NCI-H774 (cell line): Measurements from ENCODE around the gene AMPD3.

ENCODE experiments used
- DNase-seq: peaks from one replicate; lab custom pipeline; 2025; lab: John Stamatoyannopoulos, UW

Gene AMPD3

GRCh38 chr11:10540546-10540914 is 85.5 kb downstream of the AMPD3 start:
- no peak for DNase-seq

- DNase-seq: peak; percentile 91
These were observed 86.0 kb downstream of the AMPD3 start, which contains the start of gene RNF141 for GRCh38 chr11:10540915-10541560. Gene RNF141, minus strand, starts transcription at chr11:10541187. Its CDS starts 7,029 bp downstream, at chr11:10534158.

DNA sequence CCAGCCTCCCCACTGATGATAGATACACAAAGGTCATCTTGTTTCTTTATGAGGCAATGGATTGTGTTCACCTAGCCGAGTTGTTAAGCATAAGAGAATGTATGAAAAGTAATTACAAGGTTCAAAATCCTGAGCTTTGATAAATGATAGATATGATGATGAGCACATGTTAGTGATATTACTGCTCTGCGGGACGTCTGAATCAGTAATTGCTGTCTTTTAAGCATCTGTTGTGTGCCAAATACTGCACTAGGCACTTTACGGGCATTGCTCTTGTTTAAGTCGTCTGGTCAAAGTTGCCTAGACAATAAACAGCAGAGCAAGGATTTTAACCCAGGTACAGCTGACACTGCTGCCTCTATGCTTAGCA is 86.5 kb downstream of the AMPD3 start:
- no peak for DNase-seq

DNA sequence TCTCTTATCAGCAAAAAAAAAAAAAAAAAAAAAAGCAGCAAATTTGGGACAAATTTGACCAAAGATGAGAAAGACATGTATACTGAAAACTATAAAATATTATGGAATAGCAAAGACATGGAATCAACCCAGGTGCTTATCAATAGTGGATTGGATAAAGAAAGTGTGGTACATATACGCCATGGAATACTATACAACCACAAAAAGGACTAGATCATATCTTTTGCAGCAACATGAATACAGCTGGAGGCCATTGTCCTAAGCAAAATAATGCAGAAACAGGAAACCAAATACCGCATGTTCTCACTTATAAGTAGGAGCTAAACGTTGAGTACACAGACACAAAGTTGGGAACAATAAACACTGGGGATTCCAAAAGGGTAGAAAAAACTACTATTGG is 87.7 kb downstream of the AMPD3 start:
- no peak for DNase-seq

- DNase-seq: no peak
These were observed 88.7 kb downstream of the AMPD3 start for GRCh38 chr11:10543782-10544181.

DNA sequence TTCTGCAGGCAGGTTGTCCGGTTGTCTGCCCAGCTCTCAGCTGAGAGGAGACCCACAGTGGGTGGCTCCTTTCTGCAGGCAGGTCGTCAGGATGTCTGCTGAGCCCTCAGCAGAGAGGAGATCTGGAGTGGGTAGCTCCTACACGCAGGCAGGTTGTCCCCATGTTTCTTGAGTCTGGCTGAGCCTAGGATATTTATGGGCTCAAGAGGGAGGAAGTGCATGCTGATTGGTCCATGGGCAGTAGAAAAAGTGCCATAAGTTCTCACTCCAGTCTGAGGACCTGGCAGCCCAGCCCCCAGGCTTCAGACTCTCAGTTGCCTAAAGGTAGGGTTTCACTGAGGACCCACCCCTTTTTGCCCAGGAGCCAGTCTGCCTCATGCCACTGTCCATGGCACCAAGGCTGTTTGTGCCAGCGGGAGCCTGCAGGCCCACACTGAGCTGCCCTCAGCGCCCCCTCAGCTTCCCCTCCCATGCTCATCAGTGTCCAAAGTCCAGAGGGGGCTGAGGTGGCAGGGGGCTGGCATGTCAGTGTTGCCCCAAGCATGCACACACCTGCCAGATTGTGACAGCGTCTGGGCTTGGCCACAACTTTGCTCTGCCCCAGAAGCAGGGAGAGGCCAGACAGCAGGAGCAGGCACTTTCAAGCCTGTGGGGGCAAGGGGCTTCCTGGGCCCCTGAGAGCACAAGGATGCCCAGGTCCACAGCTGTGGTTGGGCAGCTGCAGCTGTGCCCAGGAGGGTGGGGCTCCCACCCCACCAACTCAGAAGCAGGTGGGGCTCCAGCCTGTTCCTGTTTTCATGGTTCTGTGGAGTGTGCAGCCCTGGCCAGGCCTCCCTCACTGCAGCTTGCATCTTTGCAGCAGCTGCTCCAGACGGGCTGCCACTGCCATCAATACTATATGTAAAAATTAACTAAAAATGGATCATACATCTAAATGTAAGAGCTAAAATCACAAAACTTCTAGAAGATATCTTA is 89.7 kb downstream of the AMPD3 start:
- no peak for DNase-seq

GRCh38 chr11:10550503-10551289 is 95.6 kb downstream of the AMPD3 start:
- DNase-seq: no peak

GRCh38 chr11:10551290-10551592 is 96.2 kb downstream of the AMPD3 start:
- DNase-seq: no peak

DNA sequence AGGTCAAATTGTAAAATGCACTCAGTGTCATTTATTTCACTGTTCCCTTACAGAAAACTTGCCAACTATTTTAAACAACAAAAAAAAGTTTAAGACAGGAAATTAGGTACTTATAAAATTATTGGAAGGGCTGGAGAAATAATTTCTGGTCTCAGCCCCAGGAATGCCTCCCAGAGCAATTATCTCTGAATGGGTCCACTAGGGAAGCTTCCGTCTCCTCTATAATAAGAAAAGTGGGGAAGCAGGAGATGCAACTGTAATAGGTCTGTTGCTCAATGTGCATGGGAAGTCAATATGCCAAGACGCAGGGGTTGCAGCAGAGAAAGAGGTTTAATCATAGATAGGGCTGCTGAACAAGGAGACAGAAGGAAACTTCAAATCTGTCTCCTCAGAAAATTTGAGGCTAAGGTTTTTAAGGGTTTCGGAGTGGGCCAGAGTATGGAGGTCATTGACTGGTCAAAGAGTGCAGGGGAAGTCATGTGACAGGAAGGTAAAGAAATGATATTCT is 96.8 kb downstream of the AMPD3 start:
- DNase-seq: no peak

- no peak for DNase-seq
These were observed 101.5 kb downstream of the AMPD3 start for GRCh38 chr11:10556590-10556989.
